Stimulated activated CD4-positive, alpha-beta T cell treated with anti-CD3 and anti-CD28 coated beads, TNF-alpha, amount 100 ng/mL, for 1 hour (primary cell): ENCODE data around the gene SCN9A.
A peak's percentile ranks its signal among the peaks of the same experiment; 100 is the strongest.
"Not testable (repeated sequence)": the region's sequence is repeated elsewhere in the genome, so short reads cannot be mapped to it uniquely, and the experiment has no call there.

Experiments
- DNase-seq, 3 donors: peaks; one replicate each; pipeline ENCODE4 v3.0.0-alpha.2; 2020; ENCODE audit warnings: low read depth in 3 of 3, low spot score in 1 of 3

Gene SCN9A

DNA sequence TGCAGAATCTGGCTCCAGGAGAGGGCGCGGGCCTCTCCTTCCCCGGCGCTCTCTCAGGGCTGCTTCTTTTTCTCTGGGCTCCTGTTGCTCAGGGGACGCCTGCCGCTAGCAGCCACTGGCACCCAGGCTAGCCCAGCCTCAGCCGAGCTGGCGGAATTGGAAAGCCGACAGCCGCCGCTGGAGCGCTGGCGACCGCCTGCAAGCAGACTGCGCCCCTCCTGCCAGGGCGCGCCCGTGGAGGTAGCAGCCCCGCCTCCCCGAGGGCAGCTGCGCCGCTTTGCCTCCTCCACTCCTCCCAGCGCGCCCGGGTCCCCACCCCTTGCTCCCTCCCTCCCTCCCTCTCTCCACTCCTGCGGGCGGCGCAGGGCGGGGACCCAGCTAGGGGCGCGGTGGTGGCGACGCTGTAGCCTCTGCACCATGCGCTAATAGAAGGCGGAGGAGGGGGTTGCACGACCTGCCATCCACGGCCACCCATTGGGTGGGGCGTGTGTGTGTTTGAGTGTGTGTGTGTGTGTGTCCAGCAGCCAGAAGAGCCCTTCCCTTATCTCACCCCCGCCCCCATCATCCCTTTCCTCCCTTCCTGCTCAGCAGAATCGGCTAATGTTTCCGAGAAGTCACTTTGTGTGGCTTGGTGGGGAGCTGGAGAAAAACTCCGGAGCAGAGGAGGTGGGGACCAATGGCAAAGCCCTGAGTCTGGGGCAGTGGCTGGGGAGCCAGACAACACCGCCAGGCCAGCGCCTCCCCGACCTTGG lies at the start of gene SCN9A:
SCN9A (minus strand) TSS at position 209 of the 752 bp plus-strand sequence. CDS start 64,188 bp downstream, outside the sequence.
- peak in 1 of 3 donors; percentile 0 for DNase-seq

DNA sequence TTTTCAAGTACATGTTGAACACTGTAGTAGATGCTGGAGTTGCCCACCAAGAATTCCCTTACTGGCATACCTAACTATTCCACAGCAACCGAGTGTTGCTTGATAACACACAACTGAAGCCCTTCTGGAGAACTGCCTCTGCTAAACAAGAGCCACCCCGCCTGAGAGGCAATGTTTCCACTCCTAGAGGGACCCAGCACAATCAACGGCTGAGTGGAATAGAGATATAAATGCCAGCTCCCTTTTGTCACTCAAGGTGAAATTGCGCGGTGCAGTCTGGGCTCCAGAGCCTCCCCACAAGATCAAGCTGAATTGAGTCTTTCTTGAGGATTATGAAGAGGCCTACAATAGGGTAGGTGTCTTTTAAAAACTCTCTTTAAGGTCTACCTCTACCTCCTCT lies 49.1 kb upstream of the SCN9A start:
- DNase-seq = no peak

DNA sequence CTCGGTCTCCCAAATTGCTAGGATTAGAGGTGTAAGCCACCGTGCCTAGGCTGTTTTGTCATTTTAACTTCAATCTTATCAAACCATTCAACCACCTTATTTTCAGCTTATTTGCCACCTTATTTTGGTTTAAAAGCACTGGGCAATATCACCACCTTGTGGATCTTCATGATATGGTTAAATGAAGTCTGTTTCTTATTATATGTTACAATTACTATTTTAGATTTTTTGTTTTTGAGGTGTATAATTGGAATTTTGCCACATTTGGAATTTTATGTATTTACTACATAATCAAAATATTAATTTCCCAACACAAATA lies 43.8 kb upstream of the SCN9A start:
- DNase-seq = no peak

DNA sequence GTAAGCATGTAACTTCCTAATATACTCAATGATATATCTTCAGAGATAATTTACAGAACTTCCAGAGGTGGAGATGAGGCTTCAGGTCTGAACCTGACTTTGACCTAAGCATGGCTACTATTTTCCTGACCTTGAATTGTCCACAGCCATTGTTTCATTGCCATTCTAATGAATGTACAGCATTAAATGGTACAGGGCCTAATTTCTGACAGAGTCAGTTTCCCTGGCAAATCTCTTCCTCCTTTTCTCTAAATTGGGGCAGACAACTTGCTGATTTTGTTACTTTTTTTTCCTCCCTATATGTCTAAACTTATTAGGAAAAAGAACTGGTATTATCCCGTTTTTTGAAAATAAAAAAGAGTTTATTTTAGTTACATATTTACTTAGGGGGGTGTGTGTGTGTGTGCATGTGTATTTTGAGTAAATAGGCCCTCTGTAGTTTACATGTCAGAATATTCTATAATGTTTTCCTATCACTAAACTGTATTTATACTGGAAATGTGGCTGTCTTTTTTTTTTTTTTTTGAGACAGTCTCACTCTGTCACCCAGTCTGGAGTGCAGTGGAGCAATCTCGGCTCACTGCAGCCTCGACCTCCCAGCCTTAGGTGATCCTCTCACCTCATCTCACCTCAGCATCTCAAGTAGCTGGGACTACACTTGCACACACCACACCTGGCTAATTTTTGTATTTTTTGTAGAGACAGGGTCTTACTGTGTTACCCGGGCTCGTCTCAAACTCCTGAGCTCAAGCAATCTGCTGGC lies 43.3 kb upstream of the SCN9A start:
- DNase-seq = no peak

- DNase-seq = no peak
These were observed 41.9 kb upstream of the SCN9A start for GRCh38 chr2:166417669-166418068.

GRCh38 chr2:166413255-166413654 lies 37.5 kb upstream of the SCN9A start:
- no peak for DNase-seq

GRCh38 chr2:166411473-166412230 lies 35.9 kb upstream of the SCN9A start:
- DNase-seq = no peak

GRCh38 chr2:166410828-166411472 lies 35.2 kb upstream of the SCN9A start:
- DNase-seq = no peak

DNA sequence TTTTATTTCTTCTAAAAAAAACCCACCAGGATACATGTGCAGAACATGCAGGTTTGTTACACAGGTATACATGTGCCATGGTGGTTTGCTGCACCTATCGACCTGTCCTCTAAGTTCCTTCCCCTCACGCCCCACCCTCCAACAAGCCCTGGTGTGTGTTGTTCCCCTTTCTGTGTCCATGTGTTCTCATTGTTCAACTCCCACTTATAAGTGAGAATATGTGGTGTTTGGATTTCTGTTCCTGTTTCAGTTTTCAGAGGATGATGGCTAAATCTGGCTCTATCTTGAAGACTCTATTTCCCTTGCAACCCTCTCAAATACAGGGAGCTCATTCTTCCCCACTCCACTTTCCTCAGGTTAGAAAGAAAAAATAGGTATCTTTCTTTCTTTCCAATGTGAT lies 32.0 kb upstream of the SCN9A start:
- DNase-seq = not testable (repeated sequence)

- DNase-seq = no peak
These were observed 30.6 kb upstream of the SCN9A start for GRCh38 chr2:166406374-166406773.

DNA sequence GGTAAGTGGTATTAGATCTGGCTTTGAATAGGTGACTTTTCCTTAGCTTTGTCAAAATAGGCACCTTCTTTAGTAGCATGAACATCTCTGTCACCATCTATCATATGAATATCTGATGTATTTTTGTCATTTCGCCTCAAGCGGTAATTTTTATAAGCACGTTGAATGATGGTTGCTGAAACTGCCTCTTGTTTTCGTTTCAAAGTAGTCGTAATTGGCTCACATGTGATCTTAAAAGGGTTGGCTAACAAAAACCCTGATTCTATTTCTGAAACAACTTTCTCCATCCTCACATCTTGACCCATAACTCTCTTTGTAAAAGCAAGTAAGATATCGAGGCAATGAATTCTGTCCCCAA lies 29.8 kb upstream of the SCN9A start:
- no peak for DNase-seq

DNA sequence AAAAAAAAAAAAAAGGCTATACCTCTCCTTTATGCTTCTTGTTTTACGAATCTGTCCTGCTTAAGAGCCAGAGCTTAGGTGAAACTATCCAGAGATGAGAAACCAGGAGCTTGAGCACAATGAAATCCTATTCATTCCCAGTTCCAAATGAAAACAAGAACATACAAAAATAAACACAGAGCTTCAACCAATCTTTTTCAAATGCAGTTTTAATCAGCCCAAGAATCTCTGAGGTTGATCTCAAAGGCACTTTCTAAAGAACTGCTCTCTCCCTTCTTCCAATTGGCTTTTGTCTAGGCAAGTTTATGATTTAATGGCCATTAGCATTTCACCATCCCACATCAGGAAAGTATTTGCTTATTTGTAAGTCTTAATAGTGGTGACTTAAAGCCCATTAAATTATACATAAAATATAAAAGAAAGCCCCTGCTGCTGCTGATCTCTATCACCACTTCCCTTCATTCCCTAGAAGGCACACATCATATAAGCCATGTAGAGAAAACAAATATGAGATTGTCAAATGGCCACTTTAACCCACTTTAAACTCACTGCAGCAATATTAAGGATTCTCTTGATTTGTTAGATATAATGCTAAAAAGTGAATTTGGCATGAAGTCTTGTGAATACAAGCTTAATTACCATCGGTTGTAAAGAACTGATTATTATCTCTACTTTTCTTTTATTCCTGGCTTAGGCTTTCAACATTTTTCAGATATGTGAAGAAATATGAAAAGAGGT lies 29.3 kb upstream of the SCN9A start:
- DNase-seq = no peak

DNA sequence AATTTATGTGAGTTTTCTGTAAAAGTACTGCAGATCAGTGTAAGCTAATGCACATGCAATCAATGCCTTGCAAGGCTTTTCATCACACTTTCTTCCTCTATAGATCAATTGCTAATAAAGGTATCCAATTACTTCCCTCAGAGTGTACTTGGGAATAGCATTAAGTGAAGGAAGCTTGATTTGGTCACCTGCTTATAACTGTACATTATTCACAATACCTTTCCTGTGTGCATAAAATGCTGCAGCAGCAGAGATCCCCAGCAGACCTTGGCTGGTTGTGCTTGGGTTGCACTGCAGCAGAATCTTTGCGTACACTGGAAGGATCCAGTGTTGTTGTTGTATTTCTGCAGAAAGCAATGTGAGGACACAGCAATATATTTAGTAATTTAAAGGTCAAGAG lies 18.5 kb upstream of the SCN9A start:
- no peak for DNase-seq

DNA sequence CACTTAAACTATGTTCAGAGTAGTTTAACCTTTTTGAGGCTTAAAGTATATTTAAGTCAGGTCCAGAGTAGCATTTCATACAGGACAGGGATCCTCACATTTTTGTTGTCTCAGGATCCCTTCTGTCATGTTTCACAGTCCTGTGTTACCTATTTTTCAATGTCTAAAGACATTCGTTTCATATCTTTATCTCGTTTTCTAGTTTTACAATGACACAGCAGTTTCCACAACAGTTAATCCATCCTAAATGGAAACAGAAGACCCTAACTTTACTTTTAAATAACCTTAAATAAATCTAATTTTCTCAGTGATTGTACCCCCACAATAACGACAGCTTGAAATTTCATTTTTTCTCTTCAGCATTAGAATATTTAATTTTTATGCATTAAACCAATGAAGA lies 17.3 kb upstream of the SCN9A start:
- no peak for DNase-seq

- no peak for DNase-seq
These were observed 12.8 kb upstream of the SCN9A start for GRCh38 chr2:166388481-166389070.

DNA sequence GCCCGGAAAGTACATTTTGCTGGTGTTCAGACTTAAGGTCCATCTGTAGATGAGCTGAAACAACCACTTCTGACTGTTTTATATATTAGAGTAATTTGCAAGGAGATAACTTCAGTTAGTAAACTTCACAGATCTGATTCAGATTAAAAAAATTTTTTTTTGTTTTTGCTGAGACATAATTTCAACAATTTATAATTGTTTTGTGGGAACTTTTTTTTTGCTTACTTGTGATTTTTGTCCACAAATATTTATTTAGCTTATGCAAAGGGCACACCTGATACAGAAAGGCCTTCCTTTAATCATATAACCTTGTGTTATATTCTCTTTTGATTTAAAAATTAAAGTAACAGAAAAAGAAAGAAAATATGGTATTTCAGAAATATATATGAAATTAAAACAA lies 9.6 kb upstream of the SCN9A start:
- DNase-seq = no peak

GRCh38 chr2:166384774-166385173 lies 9.0 kb upstream of the SCN9A start:
- no peak for DNase-seq

- DNase-seq = no peak
These were observed 6.7 kb upstream of the SCN9A start for GRCh38 chr2:166382448-166382847.

DNA sequence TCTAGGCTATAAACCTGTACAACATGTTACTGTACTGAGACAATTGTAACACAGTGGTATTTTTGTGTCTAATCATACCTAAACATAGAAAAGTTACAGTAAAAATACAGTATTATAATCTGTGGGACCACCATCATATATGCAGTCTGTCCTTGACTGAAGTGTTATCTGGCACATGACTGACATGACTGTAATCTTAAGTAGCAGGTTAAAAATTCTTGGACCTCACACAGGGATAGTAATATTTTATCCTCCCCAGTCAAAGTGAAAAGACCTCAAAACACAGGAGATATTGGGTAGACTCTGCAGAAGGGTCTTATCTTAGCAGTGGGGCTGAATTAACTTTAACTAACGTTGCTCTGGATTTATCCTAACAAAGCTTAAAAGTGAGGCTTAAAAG lies 4.9 kb upstream of the SCN9A start:
- DNase-seq = no peak

DNA sequence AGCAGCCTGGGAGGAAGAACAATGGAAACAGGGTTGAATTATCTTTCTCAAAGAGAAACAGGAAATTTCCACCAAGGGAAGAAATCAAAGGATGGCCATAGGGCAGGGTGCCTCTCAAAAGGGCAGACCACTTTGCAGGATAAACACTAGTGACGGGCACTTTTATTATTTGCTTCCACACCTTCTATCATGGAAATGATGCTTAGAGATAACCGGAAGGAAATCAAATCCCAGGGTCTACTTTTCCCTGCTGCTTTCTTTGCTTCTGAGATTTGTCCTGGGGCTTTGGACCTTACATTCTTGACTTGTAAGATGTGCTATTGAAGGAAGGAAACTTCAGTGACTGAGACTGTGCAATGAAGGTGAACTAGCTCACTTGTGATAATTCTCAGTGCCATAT lies 1.1 kb upstream of the SCN9A start:
- DNase-seq = no peak

GRCh38 chr2:166376488-166376828 lies 714 bp upstream of the SCN9A start:
- no peak for DNase-seq
